ENCODE results near the gene SIK1.

Gene SIK1

GRCh38 chr21:43375837-43376477 lies 51.0 kb downstream of the SIK1 start:
- Histone ChIP-seq H3K9me3 (ENCODE audit: control insufficient read depth, low read length) (no peaks in the 10 kb centered on the region), H3K4me3 (ENCODE audit: low read length) (no peak overlapping the region), H3K36me3 (ENCODE audit: control insufficient read depth, insufficient read depth, low read length) (no peaks in the 10 kb centered on the region), H3K9ac (ENCODE audit: low read length) (no peak overlapping the region), H3K4me1 (ENCODE audit: control insufficient read depth, insufficient read depth, low read length) (no peaks in the 10 kb centered on the region), H3K27me3 (ENCODE audit: control insufficient read depth, insufficient read depth, low read length) (no peaks in the 10 kb centered on the region)

GRCh38 chr21:43375006-43375836 lies 51.7 kb downstream of the SIK1 start:
- Histone ChIP-seq H3K27me3 (ENCODE audit: control insufficient read depth, insufficient read depth, low read length) (no peaks in the 10 kb centered on the region), H3K36me3 (ENCODE audit: control insufficient read depth, insufficient read depth, low read length) (no peaks in the 10 kb centered on the region), H3K9me3 (ENCODE audit: control insufficient read depth, low read length) (no peaks in the 10 kb centered on the region), H3K9ac (ENCODE audit: low read length) (no peak overlapping the region), H3K4me3 (ENCODE audit: low read length) (no peak overlapping the region), H3K4me1 (ENCODE audit: control insufficient read depth, insufficient read depth, low read length) (no peaks in the 10 kb centered on the region)

GRCh38 chr21:43374228-43374885 lies 52.6 kb downstream of the SIK1 start:
- Histone ChIP-seq H3K27me3 (ENCODE audit: control insufficient read depth, insufficient read depth, low read length) (no peaks in the 10 kb centered on the region), H3K9me3 (ENCODE audit: control insufficient read depth, low read length) (no peaks in the 10 kb centered on the region), H3K36me3 (ENCODE audit: control insufficient read depth, insufficient read depth, low read length) (no peaks in the 10 kb centered on the region), H3K4me3 (ENCODE audit: low read length) (no peak overlapping the region), H3K9ac (ENCODE audit: low read length) (no peak overlapping the region), H3K4me1 (ENCODE audit: control insufficient read depth, insufficient read depth, low read length) (no peaks in the 10 kb centered on the region)

- Histone ChIP-seq H3K4me3 (ENCODE audit: low read length) (no peak overlapping the region), H3K27me3 (ENCODE audit: control insufficient read depth, insufficient read depth, low read length) (no peaks in the 10 kb centered on the region), H3K9me3 (ENCODE audit: control insufficient read depth, low read length) (no peaks in the 10 kb centered on the region), H3K36me3 (ENCODE audit: control insufficient read depth, insufficient read depth, low read length) (no peaks in the 10 kb centered on the region), H3K9ac (ENCODE audit: low read length) (no peak overlapping the region), H3K4me1 (ENCODE audit: control insufficient read depth, insufficient read depth, low read length) (no peaks in the 10 kb centered on the region)
Observed at GRCh38 chr21:43373362-43374227, 53.3 kb downstream of the SIK1 start.

- Histone ChIP-seq H3K36me3 (ENCODE audit: control insufficient read depth, insufficient read depth, low read length) (no peaks in the 10 kb centered on the region), H3K27me3 (ENCODE audit: control insufficient read depth, insufficient read depth, low read length) (no peaks in the 10 kb centered on the region), H3K9me3 (ENCODE audit: control insufficient read depth, low read length) (no peaks in the 10 kb centered on the region), H3K4me1 (ENCODE audit: control insufficient read depth, insufficient read depth, low read length) (no peaks in the 10 kb centered on the region), H3K9ac (ENCODE audit: low read length) (no peak overlapping the region), H3K4me3 (ENCODE audit: low read length) (no peak overlapping the region)
Observed at GRCh38 chr21:43372663-43373361, 54.1 kb downstream of the SIK1 start.

- no peak overlapping the region for H3K4me3 ChIP-seq (ENCODE audit: low read length)
- H3K36me3 ChIP-seq (ENCODE audit: control insufficient read depth, insufficient read depth, low read length) = no peaks in the 10 kb centered on the region
- H3K9me3 ChIP-seq (ENCODE audit: control insufficient read depth, low read length) = no peaks in the 10 kb centered on the region
- no peak overlapping the region for H3K9ac ChIP-seq (ENCODE audit: low read length)
- H3K27me3 ChIP-seq (ENCODE audit: control insufficient read depth, insufficient read depth, low read length) = no peaks in the 10 kb centered on the region
- no peaks in the 10 kb centered on the region for H3K4me1 ChIP-seq (ENCODE audit: control insufficient read depth, insufficient read depth, low read length)
Observed at GRCh38 chr21:43371786-43372185, 55.1 kb downstream of the SIK1 start.

- Histone ChIP-seq H3K27me3 (ENCODE audit: control insufficient read depth, insufficient read depth, low read length) (no peaks in the 10 kb centered on the region), H3K4me1 (ENCODE audit: control insufficient read depth, insufficient read depth, low read length) (no peaks in the 10 kb centered on the region), H3K9me3 (ENCODE audit: control insufficient read depth, low read length) (no peaks in the 10 kb centered on the region), H3K36me3 (ENCODE audit: control insufficient read depth, insufficient read depth, low read length) (no peaks in the 10 kb centered on the region), H3K4me3 (ENCODE audit: low read length) (no peak overlapping the region), H3K9ac (ENCODE audit: low read length) (no peak overlapping the region)
Observed at GRCh38 chr21:43370888-43371570, 55.9 kb downstream of the SIK1 start.

- H3K4me3 ChIP-seq (ENCODE audit: low read length) = no peak overlapping the region
- H3K9me3 ChIP-seq (ENCODE audit: control insufficient read depth, low read length) = no peaks in the 10 kb centered on the region
- no peak overlapping the region for H3K9ac ChIP-seq (ENCODE audit: low read length)
- no peaks in the 10 kb centered on the region for H3K27me3 ChIP-seq (ENCODE audit: control insufficient read depth, insufficient read depth, low read length)
- no peaks in the 10 kb centered on the region for H3K36me3 ChIP-seq (ENCODE audit: control insufficient read depth, insufficient read depth, low read length)
- H3K4me1 ChIP-seq (ENCODE audit: control insufficient read depth, insufficient read depth, low read length) = no peaks in the 10 kb centered on the region
Observed at GRCh38 chr21:43370091-43370658, 56.8 kb downstream of the SIK1 start.

- H3K4me1 ChIP-seq (ENCODE audit: control insufficient read depth, insufficient read depth, low read length) = no peaks in the 10 kb centered on the region
- peaks cover 4% of the 10 kb centered on the region for H3K27me3 ChIP-seq (ENCODE audit: control insufficient read depth, insufficient read depth, low read length)
- no peak overlapping the region for H3K4me3 ChIP-seq (ENCODE audit: low read length)
- H3K9me3 ChIP-seq (ENCODE audit: control insufficient read depth, low read length) = no peaks in the 10 kb centered on the region
- no peaks in the 10 kb centered on the region for H3K36me3 ChIP-seq (ENCODE audit: control insufficient read depth, insufficient read depth, low read length)
- H3K9ac ChIP-seq (ENCODE audit: low read length) = no peak overlapping the region
Observed at GRCh38 chr21:43369596-43370090, 57.3 kb downstream of the SIK1 start.

GRCh38 chr21:43369124-43369523 lies 57.8 kb downstream of the SIK1 start:
- Histone ChIP-seq H3K9me3 (ENCODE audit: control insufficient read depth, low read length) (no peaks in the 10 kb centered on the region), H3K27me3 (ENCODE audit: control insufficient read depth, insufficient read depth, low read length) (peaks cover 5% of the 10 kb centered on the region), H3K9ac (ENCODE audit: low read length) (no peak overlapping the region), H3K4me3 (ENCODE audit: low read length) (no peak overlapping the region), H3K4me1 (ENCODE audit: control insufficient read depth, insufficient read depth, low read length) (no peaks in the 10 kb centered on the region), H3K36me3 (ENCODE audit: control insufficient read depth, insufficient read depth, low read length) (no peaks in the 10 kb centered on the region)
